ENCODE results near the gene SAMD1. TPM values are rescaled to one million over a fixed set of nuclear protein-coding genes. Genes with fewer than 3 reads are reported as not detected.

Gene SAMD1
- total and polyA plus RNA-seq, 2 donors (not counting 1 experiment from before 2014, with no cell fraction given) = 7.3 to 19.0 TPM

DNA sequence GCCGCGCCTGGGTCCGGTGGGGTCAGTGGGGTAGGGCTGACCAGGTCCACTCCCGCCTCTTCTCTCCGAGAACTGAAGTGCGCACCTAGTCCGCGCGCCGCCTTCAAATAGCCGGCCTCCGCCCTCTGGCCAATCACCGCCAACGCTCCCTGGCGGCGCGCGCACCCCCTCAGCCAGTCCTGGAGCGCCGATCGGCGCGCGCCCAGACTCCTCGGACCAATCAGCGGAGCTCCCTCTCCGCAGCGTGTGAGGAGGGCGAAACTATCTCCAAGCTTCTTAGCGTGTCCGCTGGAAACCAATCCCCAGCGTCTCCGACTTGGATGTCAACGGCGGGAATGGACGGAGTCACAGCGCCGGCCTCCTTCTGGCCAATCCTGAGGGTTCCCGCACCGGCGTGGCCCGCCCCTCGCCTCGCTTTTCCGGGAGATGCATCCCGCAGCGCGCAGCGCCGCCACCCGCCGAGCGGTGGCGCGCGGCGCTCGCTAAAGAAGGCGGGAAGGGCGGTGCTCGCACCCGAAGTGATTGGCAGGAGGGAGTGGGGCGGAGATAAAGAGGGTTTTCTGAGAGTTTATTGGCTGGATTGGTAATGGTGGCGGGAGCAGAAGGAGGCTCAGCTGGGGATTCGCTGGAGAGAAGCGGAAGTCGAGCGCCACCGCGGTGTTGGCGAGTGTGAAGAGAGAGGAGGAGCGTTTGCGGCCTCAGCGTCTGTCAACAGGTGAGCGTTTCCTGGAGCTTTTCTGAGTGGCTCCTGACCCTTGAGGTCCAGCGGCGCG, 46.1 kb upstream of the SAMD1 start, which contains the start of gene ASF1B:
ASF1B (minus strand) TSS at position 81 of the 773 bp plus-strand sequence. CDS start 133 bp downstream, outside the sequence.
- no peaks in the 10 kb centered on the region for H3K27me3 ChIP-seq (ENCODE audit: control insufficient read depth, insufficient read depth, low read length)
- peak within 1 kb of the TSS; percentile 85 for H3K27ac ChIP-seq (ENCODE audit: insufficient read depth, low read length)
- H3K4me1 ChIP-seq (ENCODE audit: control insufficient read depth, extremely low read depth, insufficient read depth, low read length) = peaks cover 5% of the 10 kb centered on the region
- DNase-seq (ENCODE audit: low read depth in 2 of 2) = peak; percentile 100
- H3K4me3 ChIP-seq (replicated peaks in 1 of 4; ENCODE audit: control extremely low read depth in 1 of 4, insufficient read depth in 1 of 4, low read depth in 3 of 4, low read length in 4 of 4) = peak within 1 kb of the TSS; percentile 77 to 85 (median 80)
- no peaks in the 10 kb centered on the region for H3K9me3 ChIP-seq (ENCODE audit: control insufficient read depth, insufficient read depth, low read depth, low read length)
- peaks cover 13% of the 10 kb centered on the region for H3K79me2 ChIP-seq (ENCODE audit: control insufficient read depth, insufficient read depth, low read length)
- H2AFZ ChIP-seq (ENCODE audit: low read length) = peak within 1 kb of the TSS; percentile 91
- peak within 1 kb of the TSS; percentile 89 for H3K4me2 ChIP-seq (ENCODE audit: extremely low read depth, insufficient read depth, low read length)
- no peak for TF ChIP-seq EZH2 (IDR thresholded peaks at IDR 0.05; ENCODE audit: low read length, missing control alignments)
- TF ChIP-seq CTCF (conservative IDR thresholded peaks at IDR 0.05 in 1 of 2, IDR thresholded peaks at IDR 0.05 in 1 of 2; ENCODE audit: low read depth in 1 of 2, low read length in 2 of 2) = peak; percentile 64 to 68
- H4K20me1 ChIP-seq (ENCODE audit: control insufficient read depth, extremely low read depth, insufficient read depth, low read length) = no peaks in the 10 kb centered on the region
- no peaks in the 10 kb centered on the region for H3K36me3 ChIP-seq (ENCODE audit: control insufficient read depth, insufficient read depth, low read length)
- peak within 1 kb of the TSS; percentile 82 for H3K9ac ChIP-seq (ENCODE audit: insufficient read depth, low read length)

GRCh38 chr19:14135985-14136508, 45.5 kb upstream of the SAMD1 start:
- peaks cover 5% of the 10 kb centered on the region for H3K4me1 ChIP-seq (ENCODE audit: control insufficient read depth, extremely low read depth, insufficient read depth, low read length)
- H3K27me3 ChIP-seq (ENCODE audit: control insufficient read depth, insufficient read depth, low read length) = no peaks in the 10 kb centered on the region
- no peaks in the 10 kb centered on the region for H4K20me1 ChIP-seq (ENCODE audit: control insufficient read depth, extremely low read depth, insufficient read depth, low read length)
- H3K4me3 ChIP-seq (replicated peaks in 1 of 4; ENCODE audit: control extremely low read depth in 1 of 4, insufficient read depth in 1 of 4, low read depth in 3 of 4, low read length in 4 of 4) = peak overlapping the region; percentile 60 to 77 (median 73)
- H3K36me3 ChIP-seq (ENCODE audit: control insufficient read depth, insufficient read depth, low read length) = no peaks in the 10 kb centered on the region
- peaks cover 13% of the 10 kb centered on the region for H3K79me2 ChIP-seq (ENCODE audit: control insufficient read depth, insufficient read depth, low read length)
- peak overlapping the region; percentile 52 for H3K27ac ChIP-seq (ENCODE audit: insufficient read depth, low read length)
- H3K4me2 ChIP-seq (ENCODE audit: extremely low read depth, insufficient read depth, low read length) = peak overlapping the region; percentile 89
- H2AFZ ChIP-seq (ENCODE audit: low read length) = peak overlapping the region; percentile 83
- no peak for DNase-seq (ENCODE audit: low read depth in 2 of 2)
- peak overlapping the region; percentile 55 for H3K9ac ChIP-seq (ENCODE audit: insufficient read depth, low read length)
- TF ChIP-seq CTCF (conservative IDR thresholded peaks at IDR 0.05 in 1 of 2, IDR thresholded peaks at IDR 0.05 in 1 of 2; ENCODE audit: low read depth in 1 of 2, low read length in 2 of 2) = no peak
- TF ChIP-seq EZH2 (IDR thresholded peaks at IDR 0.05; ENCODE audit: low read length, missing control alignments) = no peak
- H3K9me3 ChIP-seq (ENCODE audit: control insufficient read depth, insufficient read depth, low read depth, low read length) = no peaks in the 10 kb centered on the region

GRCh38 chr19:14135355-14135754, 44.8 kb upstream of the SAMD1 start:
- peaks cover 13% of the 10 kb centered on the region for H3K79me2 ChIP-seq (ENCODE audit: control insufficient read depth, insufficient read depth, low read length)
- no peaks in the 10 kb centered on the region for H3K9me3 ChIP-seq (ENCODE audit: control insufficient read depth, insufficient read depth, low read depth, low read length)
- H3K4me1 ChIP-seq (ENCODE audit: control insufficient read depth, extremely low read depth, insufficient read depth, low read length) = peaks cover 5% of the 10 kb centered on the region
- H2AFZ ChIP-seq (ENCODE audit: low read length) = peak overlapping the region; percentile 50
- H3K36me3 ChIP-seq (ENCODE audit: control insufficient read depth, insufficient read depth, low read length) = no peaks in the 10 kb centered on the region
- no peaks in the 10 kb centered on the region for H4K20me1 ChIP-seq (ENCODE audit: control insufficient read depth, extremely low read depth, insufficient read depth, low read length)
- peak overlapping the region; percentile 60 to 77 (median 73) for H3K4me3 ChIP-seq (replicated peaks in 1 of 4; ENCODE audit: control extremely low read depth in 1 of 4, insufficient read depth in 1 of 4, low read depth in 3 of 4, low read length in 4 of 4)
- H3K9ac ChIP-seq (ENCODE audit: insufficient read depth, low read length) = peak overlapping the region; percentile 55
- no peaks in the 10 kb centered on the region for H3K27me3 ChIP-seq (ENCODE audit: control insufficient read depth, insufficient read depth, low read length)
- peak overlapping the region; percentile 85 for H3K4me2 ChIP-seq (ENCODE audit: extremely low read depth, insufficient read depth, low read length)
- no peak for DNase-seq (ENCODE audit: low read depth in 2 of 2)
- TF ChIP-seq EZH2 (IDR thresholded peaks at IDR 0.05; ENCODE audit: low read length, missing control alignments) (no peak), CTCF (conservative IDR thresholded peaks at IDR 0.05 in 1 of 2, IDR thresholded peaks at IDR 0.05 in 1 of 2; ENCODE audit: low read depth in 1 of 2, low read length in 2 of 2) (no peak)
- no peak overlapping the region for H3K27ac ChIP-seq (ENCODE audit: insufficient read depth, low read length)
